HG03159 (cell line): ENCODE data around the gene SMIM43.
A peak's percentile ranks its signal among the peaks of the same experiment; 100 is the strongest.

ENCODE experiments used
- ATAC-seq: cut with Tn5 transposase; IDR thresholded peaks from one replicate; pipeline ENCODE4 v1.9.1; 2021; ENCODE audit warnings: mild to moderate bottlenecking, moderate library complexity; ENCODE audit not compliant: unreplicated experiment

The SMIM43 gene

GRCh38 chr4:121764702-121765367 is at the start of gene SMIM43:
TSS of gene SMIM43 (minus strand) at chr4:121765164. CDS start at chr4:121765105, 59 bp downstream.
- ATAC-seq: no peak

- ATAC-seq: no peak
Observed at GRCh38 chr4:121814756-121815155, 49.8 kb upstream of the SMIM43 start.

- ATAC-seq: no peak
Observed at GRCh38 chr4:121811122-121811521, 46.2 kb upstream of the SMIM43 start.

GRCh38 chr4:121806411-121806810 is 41.4 kb upstream of the SMIM43 start:
- no peak for ATAC-seq

- ATAC-seq: no peak
Observed at GRCh38 chr4:121801715-121802075, 36.7 kb upstream of the SMIM43 start.

GRCh38 chr4:121800961-121801714 is 36.2 kb upstream of the SMIM43 start, which contains the start of gene EXOSC9:
TSS of gene EXOSC9 (plus strand) at chr4:121801323. CDS start at chr4:121801425, 102 bp downstream.
- ATAC-seq: peak; percentile 76

- ATAC-seq: peak; percentile 17
Observed at GRCh38 chr4:121800638-121800960, 35.6 kb upstream of the SMIM43 start.

GRCh38 chr4:121799867-121800501 is 35.0 kb upstream of the SMIM43 start:
- ATAC-seq: no peak

- ATAC-seq: no peak
Observed at GRCh38 chr4:121799208-121799823, 34.4 kb upstream of the SMIM43 start.

GRCh38 chr4:121796283-121796682 is 31.3 kb upstream of the SMIM43 start:
- no peak for ATAC-seq

GRCh38 chr4:121794505-121795188 is 29.7 kb upstream of the SMIM43 start:
- no peak for ATAC-seq

GRCh38 chr4:121792966-121793365 is 28.0 kb upstream of the SMIM43 start:
- ATAC-seq: no peak

GRCh38 chr4:121791481-121791880 is 26.5 kb upstream of the SMIM43 start:
- no peak for ATAC-seq

- no peak for ATAC-seq
Observed at GRCh38 chr4:121790976-121791375, 26.0 kb upstream of the SMIM43 start.

- no peak for ATAC-seq
Observed at GRCh38 chr4:121789960-121790829, 25.2 kb upstream of the SMIM43 start.

- ATAC-seq: no peak
Observed at GRCh38 chr4:121789455-121789854, 24.5 kb upstream of the SMIM43 start.

- ATAC-seq: peak; percentile 86
Observed at GRCh38 chr4:121788896-121789295, 23.9 kb upstream of the SMIM43 start.

- no peak for ATAC-seq
Observed at GRCh38 chr4:121786221-121786620, 21.3 kb upstream of the SMIM43 start.

GRCh38 chr4:121785479-121785878 is 20.5 kb upstream of the SMIM43 start:
- ATAC-seq: no peak

- no peak for ATAC-seq
Observed at GRCh38 chr4:121784975-121785374, 20.0 kb upstream of the SMIM43 start.
